Measurements from ENCODE around the gene RIMBP2. TPM values are rescaled to one million over a fixed set of nuclear protein-coding genes. Genes with fewer than 3 reads are reported as not detected.

Gene RIMBP2
- total RNA-seq, 4 donors from 2014 or later: not detected

DNA sequence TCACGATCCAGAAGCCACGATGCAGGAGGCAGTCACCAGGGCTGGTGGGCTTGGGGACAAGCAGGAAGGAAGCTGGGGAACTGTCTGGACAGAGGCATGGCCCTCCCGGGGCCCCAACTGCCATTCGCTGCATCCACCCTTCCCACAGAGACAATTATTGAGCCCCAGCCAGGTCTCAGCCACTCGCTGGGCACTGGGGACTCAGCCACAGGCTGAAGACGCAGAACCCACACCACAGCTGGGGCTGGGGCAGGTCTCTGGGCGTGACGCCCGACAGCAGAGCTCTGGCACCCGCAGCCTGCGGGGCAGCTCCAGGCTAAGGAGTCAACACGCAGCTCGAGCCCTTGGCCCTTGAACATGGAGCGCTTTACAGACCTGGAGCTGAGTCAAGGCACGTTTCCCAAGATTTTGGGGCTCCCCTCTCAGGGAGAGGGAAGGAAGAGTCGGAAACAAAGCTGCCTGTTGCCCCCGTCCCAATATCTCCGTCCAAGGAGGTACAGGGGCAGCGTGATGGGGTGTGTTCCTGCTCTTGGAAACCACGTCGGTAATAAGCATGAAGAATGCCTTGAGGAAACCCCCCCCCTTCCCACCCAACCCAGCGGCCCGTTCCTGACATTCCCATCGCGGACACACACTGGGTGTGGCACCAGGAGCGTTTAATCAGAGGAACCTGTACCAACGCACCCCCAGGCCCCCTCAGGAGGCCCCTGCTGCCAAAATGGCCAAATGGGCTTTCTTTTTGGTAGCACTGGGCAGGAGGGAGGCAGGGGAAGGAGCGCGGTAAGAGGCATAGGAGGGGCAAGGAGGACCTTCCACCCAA, 6.7 kb downstream of the RIMBP2 start:
- TF ChIP-seq, protein P1, sequence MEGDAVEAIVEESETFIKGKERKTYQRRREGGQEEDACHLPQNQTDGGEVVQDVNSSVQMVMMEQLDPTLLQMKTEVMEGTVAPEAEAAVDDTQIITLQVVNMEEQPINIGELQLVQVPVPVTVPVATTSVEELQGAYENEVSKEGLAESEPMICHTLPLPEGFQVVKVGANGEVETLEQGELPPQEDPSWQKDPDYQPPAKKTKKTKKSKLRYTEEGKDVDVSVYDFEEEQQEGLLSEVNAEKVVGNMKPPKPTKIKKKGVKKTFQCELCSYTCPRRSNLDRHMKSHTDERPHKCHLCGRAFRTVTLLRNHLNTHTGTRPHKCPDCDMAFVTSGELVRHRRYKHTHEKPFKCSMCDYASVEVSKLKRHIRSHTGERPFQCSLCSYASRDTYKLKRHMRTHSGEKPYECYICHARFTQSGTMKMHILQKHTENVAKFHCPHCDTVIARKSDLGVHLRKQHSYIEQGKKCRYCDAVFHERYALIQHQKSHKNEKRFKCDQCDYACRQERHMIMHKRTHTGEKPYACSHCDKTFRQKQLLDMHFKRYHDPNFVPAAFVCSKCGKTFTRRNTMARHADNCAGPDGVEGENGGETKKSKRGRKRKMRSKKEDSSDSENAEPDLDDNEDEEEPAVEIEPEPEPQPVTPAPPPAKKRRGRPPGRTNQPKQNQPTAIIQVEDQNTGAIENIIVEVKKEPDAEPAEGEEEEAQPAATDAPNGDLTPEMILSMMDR (IDR thresholded peaks at IDR 0.05; ENCODE audit: low read depth): no peak

DNA sequence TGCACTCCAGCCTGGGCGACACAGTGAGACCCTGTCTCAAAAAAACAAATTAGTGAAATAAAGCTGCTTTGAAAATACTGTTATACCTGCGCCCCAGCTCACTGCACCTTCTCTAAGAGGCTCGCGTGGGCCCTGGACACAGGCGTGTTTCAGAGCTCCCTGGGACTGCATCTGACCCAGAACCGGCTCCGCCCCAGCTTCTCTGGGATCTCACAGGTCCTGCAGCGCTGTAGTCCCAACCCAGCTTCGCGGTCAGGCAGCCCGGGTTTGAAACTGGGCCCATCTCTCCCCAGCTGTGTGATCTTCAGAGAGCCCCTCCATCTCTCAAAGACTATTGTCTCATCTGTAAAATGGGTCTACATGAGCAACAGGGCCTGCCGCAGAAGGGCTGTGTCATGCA, 7.5 kb downstream of the RIMBP2 start:
- TF ChIP-seq, protein P1 (IDR thresholded peaks at IDR 0.05; ENCODE audit: low read depth): no peak

GRCh38 chr12:130707571-130707891, 8.6 kb downstream of the RIMBP2 start:
- TF ChIP-seq, protein P1 (IDR thresholded peaks at IDR 0.05; ENCODE audit: low read depth): no peak

GRCh38 chr12:130706885-130707570, 9.1 kb downstream of the RIMBP2 start:
- TF ChIP-seq, protein P1 (IDR thresholded peaks at IDR 0.05; ENCODE audit: low read depth): no peak

- TF ChIP-seq, protein P1 (IDR thresholded peaks at IDR 0.05; ENCODE audit: low read depth): no peak
Measured at GRCh38 chr12:130706311-130706710, 9.8 kb downstream of the RIMBP2 start.

GRCh38 chr12:130705178-130705822, 10.8 kb downstream of the RIMBP2 start:
- TF ChIP-seq, protein P1 (IDR thresholded peaks at IDR 0.05; ENCODE audit: low read depth): no peak

DNA sequence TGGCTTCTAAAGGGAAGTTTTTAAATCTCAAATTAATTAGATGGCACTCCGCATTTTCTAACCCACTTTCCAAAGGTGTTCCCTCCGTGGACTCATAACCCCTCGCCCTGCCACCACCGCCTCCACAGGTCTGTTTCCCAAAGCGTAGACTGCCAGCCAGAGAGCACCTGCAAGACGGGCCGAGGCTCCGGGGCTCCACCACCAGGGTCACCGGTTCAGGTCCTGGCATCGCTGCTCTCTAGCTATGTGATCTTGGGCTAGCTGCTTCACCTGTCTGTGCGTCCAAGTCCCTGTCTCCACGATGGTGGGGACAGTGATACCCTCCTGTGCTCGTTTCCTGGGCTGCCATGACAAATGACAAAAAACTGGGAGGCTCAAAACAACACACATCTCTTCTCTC, 11.5 kb downstream of the RIMBP2 start:
- TF ChIP-seq, protein P1 (IDR thresholded peaks at IDR 0.05; ENCODE audit: low read depth): no peak
